ENCODE measurements around the gene RFPL1. TPM values are rescaled to one million over a fixed set of nuclear protein-coding genes. Genes with fewer than 3 reads are reported as not detected.

Gene RFPL1
- total RNA-seq, 1 donor from 2014 or later, result not detected

GRCh38 chr22:29435236-29436136 is 2.9 kb upstream of the RFPL1 start:
- no peaks in the 10 kb centered on the region for H3K36me3 Mint-ChIP-seq
- H3K27me3 Mint-ChIP-seq, result peaks cover 13% of the 10 kb centered on the region
- no peak overlapping the region for H3K27ac Mint-ChIP-seq
- peaks cover 21% of the 10 kb centered on the region for H3K4me1 Mint-ChIP-seq (ENCODE audit: unreplicated experiment)
- DNase-seq (ENCODE audit: extremely low spot score, unreplicated experiment), result no peak
- no peaks in the 10 kb centered on the region for H3K9me3 Mint-ChIP-seq
- no peak overlapping the region for H3K4me3 Mint-ChIP-seq
- no peak for TF ChIP-seq CTCF (conservative IDR thresholded peaks at IDR 0.05)

DNA sequence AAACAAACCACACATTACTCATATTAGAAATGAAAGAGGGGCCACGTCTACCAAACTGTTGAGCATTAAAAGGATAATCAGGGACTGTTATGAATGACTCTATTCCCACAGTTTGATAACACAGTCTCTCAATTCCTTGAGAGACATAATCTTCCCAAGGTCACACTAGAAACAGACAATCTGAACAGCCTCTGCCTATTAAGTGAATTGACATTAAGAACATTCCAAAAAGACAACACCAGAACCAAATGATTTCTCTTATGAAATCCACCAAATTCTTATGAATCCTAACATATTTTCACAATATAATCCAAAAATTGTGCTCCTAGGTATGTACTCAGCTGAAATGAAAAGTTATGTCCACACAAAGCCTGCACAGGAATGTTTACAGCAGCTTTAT is 4.6 kb downstream of the RFPL1 start:
- Mint-ChIP-seq H3K4me1 (ENCODE audit: unreplicated experiment) (peaks cover 8% of the 10 kb centered on the region), H3K27me3 (peaks cover 3% of the 10 kb centered on the region), H3K36me3 (no peaks in the 10 kb centered on the region), H3K4me3 (no peak overlapping the region), H3K27ac (no peak overlapping the region), H3K9me3 (no peaks in the 10 kb centered on the region)
- no peak for DNase-seq (ENCODE audit: extremely low spot score, unreplicated experiment)
- TF ChIP-seq CTCF (conservative IDR thresholded peaks at IDR 0.05), result no peak

DNA sequence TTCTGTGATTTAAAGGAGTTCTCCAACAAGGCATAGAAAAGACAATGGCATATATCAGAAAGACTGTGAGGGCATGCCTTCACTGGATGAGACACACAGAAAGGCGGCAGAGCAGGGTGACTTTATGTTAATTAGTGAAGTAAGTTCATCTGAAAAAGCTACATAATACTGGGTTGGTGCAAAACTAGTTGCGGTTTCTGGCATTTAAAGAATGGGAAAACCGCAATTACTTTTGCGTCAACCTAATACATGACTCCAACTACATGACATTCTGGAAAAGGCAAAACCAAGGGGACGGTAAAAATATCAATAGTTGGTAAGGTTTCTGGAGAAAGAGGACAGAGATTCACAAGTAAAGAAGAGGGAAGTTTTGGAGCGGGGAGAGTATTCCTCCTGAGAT is 5.1 kb downstream of the RFPL1 start:
- TF ChIP-seq CTCF (conservative IDR thresholded peaks at IDR 0.05), result no peak
- Mint-ChIP-seq H3K4me1 (ENCODE audit: unreplicated experiment) (peaks cover 8% of the 10 kb centered on the region), H3K36me3 (no peaks in the 10 kb centered on the region), H3K27ac (no peak overlapping the region), H3K27me3 (peaks cover 3% of the 10 kb centered on the region), H3K4me3 (no peak overlapping the region), H3K9me3 (no peaks in the 10 kb centered on the region)
- no peak for DNase-seq (ENCODE audit: extremely low spot score, unreplicated experiment)

- Mint-ChIP-seq H3K9me3 (no peaks in the 10 kb centered on the region), H3K36me3 (no peaks in the 10 kb centered on the region), H3K27me3 (peaks cover 3% of the 10 kb centered on the region), H3K27ac (no peak overlapping the region), H3K4me1 (ENCODE audit: unreplicated experiment) (peaks cover 8% of the 10 kb centered on the region), H3K4me3 (no peak overlapping the region)
- no peak for DNase-seq (ENCODE audit: extremely low spot score, unreplicated experiment)
- no peak for TF ChIP-seq CTCF (conservative IDR thresholded peaks at IDR 0.05)
Measured at GRCh38 chr22:29443861-29444792, 5.7 kb downstream of the RFPL1 start.

GRCh38 chr22:29445508-29445907 is 7.1 kb downstream of the RFPL1 start:
- Mint-ChIP-seq H3K9me3 (no peaks in the 10 kb centered on the region), H3K4me1 (ENCODE audit: unreplicated experiment) (peaks cover 8% of the 10 kb centered on the region), H3K36me3 (no peaks in the 10 kb centered on the region), H3K27ac (no peak overlapping the region), H3K27me3 (peaks cover 3% of the 10 kb centered on the region), H3K4me3 (no peak overlapping the region)
- TF ChIP-seq CTCF (conservative IDR thresholded peaks at IDR 0.05), result no peak
- DNase-seq (ENCODE audit: extremely low spot score, unreplicated experiment), result no peak
